Calu3 (cell line): ENCODE results near the gene PODXL2. TPM values are rescaled to one million over a fixed set of nuclear protein-coding genes. Genes with fewer than 3 reads are reported as not detected.

Experiments used
- BruUV-seq: library from RNA; stranded (reverse); fragments of 400-500 nt; replicated peaks from 2 replicates; lab custom pipeline; 2021; lab: Mats Ljungman, UMichigan
- CTCF ChIA-PET: fragments of 300-600 bp; sonication (Branson Sonifier 250); formaldehyde crosslinking; loops from one replicate; lab custom pipeline; 2022; ENCODE audit warnings: antibody characterized with exemption; lab: Charles Lee
- DNase-seq: peaks from one replicate; pipeline ENCODE4 v3.0.0; 2022
- H3K27ac Mint-ChIP-seq: one replicate; pipeline ENCODE4 v1.8.0; 2022; ENCODE audit warnings: mixed read lengths; ENCODE audit not compliant: unreplicated experiment
- H3K27me3 Mint-ChIP-seq: one replicate; pipeline ENCODE4 v1.8.0; 2022; ENCODE audit warnings: mixed read lengths; ENCODE audit not compliant: unreplicated experiment
- H3K36me3 Mint-ChIP-seq: one replicate; pipeline ENCODE4 v1.8.0; 2022; ENCODE audit warnings: mild to moderate bottlenecking, moderate library complexity, mixed read lengths; ENCODE audit not compliant: insufficient read depth, unreplicated experiment
- H3K4me1 Mint-ChIP-seq: one replicate; pipeline ENCODE4 v1.8.0; 2022; ENCODE audit warnings: mild to moderate bottlenecking, low read depth, mixed read lengths; ENCODE audit not compliant: unreplicated experiment
- H3K4me3 Mint-ChIP-seq: one replicate; pipeline ENCODE4 v1.8.0; 2022; ENCODE audit warnings: mild to moderate bottlenecking, low read depth, moderate library complexity, mixed read lengths; ENCODE audit not compliant: unreplicated experiment
- H3K9me3 Mint-ChIP-seq: one replicate; pipeline ENCODE4 v1.8.0; 2022; ENCODE audit warnings: low read depth, mixed read lengths; ENCODE audit not compliant: unreplicated experiment
- CTCF ChIP-seq: fragments of 200-600 bp; IDR thresholded peaks from one replicate; pipeline ENCODE4 v1.8.0; 2022; ENCODE audit warnings: antibody characterized with exemption; ENCODE audit not compliant: unreplicated experiment
- intact Hi-C: fragments of 100-400 bp; cut with micrococcal nuclease; formaldehyde crosslinking; loops from one replicate; pipeline ENCODE4 v1.10.0; 2022; ENCODE audit not compliant: unreplicated experiment
- total RNA-seq: library from RNA; stranded (reverse); gene quantifications from 2 replicates; pipeline ENCODE4 v1.2.3, GENCODE V29; 2022

PODXL2 gene
- total RNA-seq, 1 experiment from 2014 or later, result 36.1 TPM

GRCh38 chr3:127622031-127622430, 7.0 kb upstream of the PODXL2 start:
- H3K27me3 Mint-ChIP-seq, result peaks cover 4% of the 10 kb centered on the region
- intact Hi-C loops, result no loop called here
- peaks cover 12% of the 10 kb centered on the region for H3K36me3 Mint-ChIP-seq
- no TSS peak for BruUV-seq
- no peaks in the 10 kb centered on the region for H3K9me3 Mint-ChIP-seq
- H3K27ac Mint-ChIP-seq, result no peak overlapping the region
- TF ChIP-seq CTCF, result no peak
- H3K4me1 Mint-ChIP-seq, result no peaks in the 10 kb centered on the region
- CTCF ChIA-PET, result interaction anchor here (1.3 kb wide), 1 partner anchor 9 kb away, joined by 3 read pairs; no protein-coding TSS in a partner anchor
- DNase-seq, result no peak
- H3K4me3 Mint-ChIP-seq, result no peak overlapping the region

- CTCF ChIA-PET, result no interaction called here
- Mint-ChIP-seq H3K36me3 (peaks cover 12% of the 10 kb centered on the region), H3K27me3 (peaks cover 13% of the 10 kb centered on the region), H3K9me3 (no peaks in the 10 kb centered on the region), H3K4me1 (no peaks in the 10 kb centered on the region), H3K4me3 (no peak overlapping the region), H3K27ac (no peak overlapping the region)
- intact Hi-C loops, result no loop called here
- TF ChIP-seq CTCF, result no peak
- DNase-seq, result no peak
- no TSS peak for BruUV-seq
Measured at GRCh38 chr3:127622772-127623576, 6.0 kb upstream of the PODXL2 start.

DNA sequence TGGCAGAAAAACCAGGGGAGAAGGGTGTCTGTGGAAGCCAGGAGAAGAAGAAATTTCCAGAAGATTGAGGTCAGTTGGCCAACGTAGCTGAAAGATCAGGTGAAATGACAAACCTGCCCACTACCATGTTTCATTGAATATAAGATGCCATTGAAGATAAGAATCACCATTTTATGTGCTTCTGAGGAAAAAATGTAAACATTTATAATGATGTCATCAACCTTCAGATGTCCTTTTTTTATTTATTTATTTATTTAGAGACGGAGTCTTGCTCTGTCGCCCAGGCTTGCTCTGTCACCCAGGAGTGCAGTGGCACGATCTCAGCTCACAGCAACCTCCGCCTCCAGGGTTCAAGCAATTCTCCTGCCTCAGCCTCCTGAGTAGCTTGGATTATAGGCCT, 4.9 kb upstream of the PODXL2 start:
- no peaks in the 10 kb centered on the region for H3K4me1 Mint-ChIP-seq
- no TSS peak for BruUV-seq
- H3K27me3 Mint-ChIP-seq, result peaks cover 24% of the 10 kb centered on the region
- no peak overlapping the region for H3K4me3 Mint-ChIP-seq
- no peak for DNase-seq
- CTCF ChIA-PET, result interaction anchor here (1.2 kb wide), 1 partner anchor 9 kb away, joined by 4 read pairs; no protein-coding TSS in a partner anchor
- H3K9me3 Mint-ChIP-seq, result no peaks in the 10 kb centered on the region
- peaks cover 12% of the 10 kb centered on the region for H3K36me3 Mint-ChIP-seq
- intact Hi-C loops, result no loop called here
- no peak overlapping the region for H3K27ac Mint-ChIP-seq
- no peak for TF ChIP-seq CTCF

DNA sequence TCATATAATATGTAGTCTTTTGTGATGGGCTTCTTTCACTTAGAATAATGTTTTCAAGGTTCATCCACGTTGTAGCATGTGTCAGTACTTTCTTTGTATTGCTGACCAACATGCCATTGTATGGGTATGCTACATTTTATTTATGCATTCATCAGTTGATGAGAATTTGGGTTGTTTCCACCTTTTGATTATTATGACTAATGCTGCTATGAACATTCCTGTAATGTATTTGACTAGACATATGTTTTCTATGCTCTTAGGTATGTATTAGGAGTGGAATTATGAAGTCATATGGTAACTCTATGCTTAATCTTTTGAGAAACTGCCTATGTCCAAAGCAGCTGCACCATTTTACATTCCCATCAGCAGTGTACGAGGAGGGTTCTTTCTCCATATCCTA, 3.2 kb upstream of the PODXL2 start:
- DNase-seq, result no peak
- H3K4me3 Mint-ChIP-seq, result no peak overlapping the region
- intact Hi-C loops, result no loop called here
- peaks cover 10% of the 10 kb centered on the region for H3K4me1 Mint-ChIP-seq
- peaks cover 21% of the 10 kb centered on the region for H3K36me3 Mint-ChIP-seq
- no peak overlapping the region for H3K27ac Mint-ChIP-seq
- CTCF ChIA-PET, result interaction anchor here (0.7 kb wide), 1 partner anchor 20 kb away, joined by 5 read pairs; no protein-coding TSS in a partner anchor
- no TSS peak for BruUV-seq
- no peaks in the 10 kb centered on the region for H3K9me3 Mint-ChIP-seq
- no peak for TF ChIP-seq CTCF
- peaks cover 41% of the 10 kb centered on the region for H3K27me3 Mint-ChIP-seq
